NAMALWA (cell line): ENCODE measurements around the gene KPNA1.

Source experiments
- DNase-seq: peaks from one replicate; pipeline ENCODE4 v3.0.0-alpha.2; 2015; ENCODE audit warnings: low spot score

The KPNA1 gene

DNA sequence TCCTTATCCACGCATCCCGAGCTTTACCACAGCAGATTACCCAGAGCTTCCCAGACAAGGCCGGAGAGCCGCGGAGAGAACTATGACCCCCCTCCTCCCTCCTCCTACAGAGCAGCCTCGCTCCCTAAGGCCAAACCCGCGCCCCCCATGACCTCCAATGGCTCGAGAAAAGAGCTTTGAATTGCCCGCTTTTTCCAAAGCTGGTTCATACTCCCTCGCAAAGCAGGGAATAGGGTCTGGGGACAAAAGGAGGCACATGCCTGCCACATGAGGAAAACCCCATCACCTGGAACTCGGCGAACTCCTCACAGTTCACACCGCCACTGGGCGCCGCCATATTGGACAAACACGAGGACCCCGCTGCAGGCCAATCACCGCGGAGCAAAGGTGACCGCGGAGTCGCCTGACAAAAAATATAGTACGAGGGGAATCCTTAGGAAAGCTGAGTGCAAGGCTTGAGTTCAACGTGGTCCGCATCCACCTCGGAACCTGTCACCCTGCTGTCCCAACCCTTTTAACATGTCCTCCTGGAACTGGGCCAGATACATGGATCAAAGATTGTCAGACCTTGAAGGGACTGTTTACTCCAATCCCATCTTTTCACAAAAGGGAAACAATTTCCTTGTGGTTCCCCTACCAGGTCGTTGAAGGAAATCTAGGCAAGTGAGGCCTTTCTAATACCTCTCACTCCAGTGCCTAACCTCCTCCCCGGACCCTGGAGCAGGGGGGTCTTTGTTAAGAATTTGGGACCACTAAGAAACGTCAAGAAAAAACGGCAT, 131.7 kb downstream of the KPNA1 start, which contains the start of gene MIX23:
MIX23 (minus strand) TSS at position 344 of the 779 bp plus-strand sequence; CDS start at position 337, 7 bp downstream.
- peak; percentile 92 for DNase-seq

DNA sequence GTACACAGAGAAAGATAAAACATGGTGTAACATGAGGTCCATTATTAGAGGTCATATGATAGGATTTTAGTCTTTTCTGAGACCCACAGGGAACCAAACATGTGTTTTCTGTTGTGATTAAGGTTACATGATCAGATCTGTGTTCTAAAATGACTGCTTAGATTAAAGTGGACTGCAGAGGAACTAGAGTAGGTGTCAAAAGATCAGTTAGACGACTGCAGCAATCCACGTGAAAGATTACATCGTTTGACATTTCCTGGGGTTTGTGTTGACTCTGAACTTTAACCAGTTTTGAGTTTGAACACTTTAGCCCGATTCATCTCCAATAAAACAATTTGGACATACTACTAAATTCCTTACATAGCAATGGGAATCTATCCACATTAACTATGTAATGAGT, 136.8 kb downstream of the KPNA1 start:
- DNase-seq, result no peak

DNA sequence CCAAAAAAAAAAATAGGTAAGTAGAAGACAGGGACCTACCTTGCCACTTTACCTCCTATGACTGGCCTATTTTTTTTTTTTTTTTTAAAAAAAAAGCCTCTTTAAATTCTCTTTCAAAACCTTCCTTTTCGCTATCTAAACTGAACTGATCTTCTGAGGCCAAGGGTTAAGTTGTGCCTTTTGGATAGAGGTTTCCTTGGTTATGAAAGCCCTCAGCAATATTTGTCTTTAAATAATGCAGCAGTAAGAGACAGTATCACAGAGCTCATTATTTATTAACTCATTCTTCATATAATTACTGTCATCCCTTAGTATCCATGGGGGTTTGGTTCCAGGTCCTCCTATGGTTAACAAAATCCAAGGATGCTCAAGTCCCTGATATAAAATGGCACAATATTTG, 140.7 kb downstream of the KPNA1 start:
- DNase-seq, result no peak
